Gastrocnemius medialis (tissue), 4 donors: ENCODE results near the gene DCDC1. TPM values are rescaled to one million over a fixed set of nuclear protein-coding genes. Genes with fewer than 3 reads are reported as not detected.

ENCODE experiments used
- ATAC-seq, 2 donors: fragments of 150-250 bp; one replicate each; pipeline ENCODE4 v1.9.1; 2016
- DNase-seq, 2 donors: peaks; one replicate each; pipeline ENCODE4 v3.0.0-alpha.2; 2019
- H3K27ac ChIP-seq, 4 donors: fragments of 200-600 bp; sonication (generic); 1 replicate in 1 of 4; 2 replicates in 3 of 4; pipeline ENCODE4 v1.5.1; 2016 to 2018; ENCODE audit warnings: mild to moderate bottlenecking in 2 of 4, moderate library complexity in 1 of 4
- H3K27me3 ChIP-seq, 3 donors: fragments of 200-600 bp; sonication (generic) in 2 of 3; 1 replicate in 1 of 3; 2 replicates in 2 of 3; pipeline versions ENCODE4 v1.5.1 to v1.6.0; 2016 to 2019; ENCODE audit warnings: mild to moderate bottlenecking in 1 of 3, moderate library complexity in 1 of 3
- H3K36me3 ChIP-seq, 2 donors: fragments of 200-600 bp; sonication (generic) in 1 of 2; one replicate each; pipeline ENCODE4 v1.5.1; 2017 to 2018
- H3K4me1 ChIP-seq, 2 donors: fragments of 200-600 bp; sonication (generic) in 1 of 2; one replicate each; pipeline ENCODE4 v1.5.1; 2016 to 2017; ENCODE audit warnings: mild to moderate bottlenecking in 2 of 2
- H3K4me3 ChIP-seq, 4 donors: fragments of 200-600 bp; sonication (generic) in 3 of 4; 1 replicate in 1 of 4; 2 replicates in 3 of 4; pipeline ENCODE4 v1.5.1; 2016 to 2019; ENCODE audit warnings: mild to moderate bottlenecking in 2 of 4
- H3K9me3 ChIP-seq, 3 donors: fragments of 200-600 bp; sonication (generic) in 2 of 3; 1 replicate in 1 of 3; 2 replicates in 2 of 3; pipeline ENCODE4 v1.5.1; 2016 to 2019
- POLR2A ChIP-seq, 2 donors: fragments of 450-650 bp; IDR thresholded peaks; one replicate each; pipeline ENCODE4 v1.6.1; 2017; ENCODE audit warnings: antibody characterized with exemption in 2 of 2, mild to moderate bottlenecking in 2 of 2, moderate library complexity in 2 of 2
- in situ Hi-C, 4 donors: fragments of 200-750 bp; cut with MboI; loops; one replicate each; pipeline versions ENCODE4 v1.15.0 to v1.8.0; 2017; ENCODE audit warnings: low sequenced_read_pairs in 4 of 4
- intact Hi-C: fragments of 100-400 bp; cut with DNase I; formaldehyde crosslinking; loops from one replicate; pipeline ENCODE4 v1.15.1; 2023; ENCODE audit warnings: low total_unique reads
- total RNA-seq, 4 donors: library from RNA; depleted of rRNA; stranded (reverse); fragments of >200 nt; gene quantifications; one replicate each; pipeline versions ENCODE4 v1.1.0 to v1.2.3, GENCODE V29; 2016
- TF ChIP-seq, protein P1 (sequence below), 5 experiments: fragments of 450-650 bp in 3 of 5; fragments of 200-600 bp in 2 of 5; sonication (generic) in 2 of 5; IDR thresholded peaks in 4 of 5; conservative IDR thresholded peaks in 1 of 5; 1 replicate in 4 of 5; 2 replicates in 1 of 5; pipeline ENCODE4 v1.5.1; 2016 to 2019; ENCODE audit warnings: antibody characterized with exemption in 5 of 5, mild to moderate bottlenecking in 3 of 5, moderate library complexity in 3 of 5

DCDC1 gene
- total RNA-seq, 4 donors from 2014 or later: not detected

DNA sequence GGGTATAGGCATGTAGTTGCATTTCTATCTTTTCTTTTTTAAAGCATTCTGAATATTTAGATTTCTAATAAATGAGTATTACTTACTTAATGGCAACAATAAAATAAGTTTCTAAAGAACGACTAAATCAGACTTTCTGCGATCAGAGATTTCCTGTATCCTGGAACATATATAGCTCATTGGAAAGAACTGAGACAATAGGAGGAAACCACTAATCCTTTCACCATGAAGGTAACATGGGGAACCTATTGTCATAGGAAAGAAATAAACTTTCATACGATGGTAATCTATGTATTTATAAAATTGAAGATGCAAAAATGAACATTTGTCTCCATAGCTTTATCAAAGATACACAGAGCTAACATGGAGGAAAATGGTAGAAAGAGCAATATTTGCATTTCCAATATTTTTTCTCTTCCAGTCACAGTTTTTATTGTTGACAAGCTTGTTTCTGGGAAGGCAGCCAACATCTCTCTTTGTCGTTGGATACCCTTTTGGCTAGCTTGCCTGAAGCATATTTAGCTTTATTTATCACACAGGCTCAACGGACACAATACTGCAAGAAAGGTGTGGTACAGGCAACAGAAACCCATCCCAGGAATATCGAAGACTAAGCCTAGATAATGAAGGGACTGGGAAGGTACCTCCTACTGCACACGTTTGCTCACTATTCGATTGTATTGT, 490.1 kb downstream of the DCDC1 start:
- in situ Hi-C loops: no loop called here
- H3K9me3 ChIP-seq: no peaks in the 10 kb centered on the region
- H3K4me3 ChIP-seq: no peak overlapping the region
- H3K36me3 ChIP-seq: no peaks in the 10 kb centered on the region
- no peak overlapping the region for H3K27ac ChIP-seq
- DNase-seq: no peak
- no peaks in the 10 kb centered on the region for H3K4me1 ChIP-seq
- TF ChIP-seq, protein P1, sequence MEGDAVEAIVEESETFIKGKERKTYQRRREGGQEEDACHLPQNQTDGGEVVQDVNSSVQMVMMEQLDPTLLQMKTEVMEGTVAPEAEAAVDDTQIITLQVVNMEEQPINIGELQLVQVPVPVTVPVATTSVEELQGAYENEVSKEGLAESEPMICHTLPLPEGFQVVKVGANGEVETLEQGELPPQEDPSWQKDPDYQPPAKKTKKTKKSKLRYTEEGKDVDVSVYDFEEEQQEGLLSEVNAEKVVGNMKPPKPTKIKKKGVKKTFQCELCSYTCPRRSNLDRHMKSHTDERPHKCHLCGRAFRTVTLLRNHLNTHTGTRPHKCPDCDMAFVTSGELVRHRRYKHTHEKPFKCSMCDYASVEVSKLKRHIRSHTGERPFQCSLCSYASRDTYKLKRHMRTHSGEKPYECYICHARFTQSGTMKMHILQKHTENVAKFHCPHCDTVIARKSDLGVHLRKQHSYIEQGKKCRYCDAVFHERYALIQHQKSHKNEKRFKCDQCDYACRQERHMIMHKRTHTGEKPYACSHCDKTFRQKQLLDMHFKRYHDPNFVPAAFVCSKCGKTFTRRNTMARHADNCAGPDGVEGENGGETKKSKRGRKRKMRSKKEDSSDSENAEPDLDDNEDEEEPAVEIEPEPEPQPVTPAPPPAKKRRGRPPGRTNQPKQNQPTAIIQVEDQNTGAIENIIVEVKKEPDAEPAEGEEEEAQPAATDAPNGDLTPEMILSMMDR (IDR thresholded peaks at IDR 0.05 in 4 of 5, conservative IDR thresholded peaks at IDR 0.05 in 1 of 5): no peak
- no peak for TF ChIP-seq POLR2A (IDR thresholded peaks at IDR 0.05)
- H3K27me3 ChIP-seq: no peaks in the 10 kb centered on the region
- ATAC-seq: no peak
- intact Hi-C loops: no loop called here

DNA sequence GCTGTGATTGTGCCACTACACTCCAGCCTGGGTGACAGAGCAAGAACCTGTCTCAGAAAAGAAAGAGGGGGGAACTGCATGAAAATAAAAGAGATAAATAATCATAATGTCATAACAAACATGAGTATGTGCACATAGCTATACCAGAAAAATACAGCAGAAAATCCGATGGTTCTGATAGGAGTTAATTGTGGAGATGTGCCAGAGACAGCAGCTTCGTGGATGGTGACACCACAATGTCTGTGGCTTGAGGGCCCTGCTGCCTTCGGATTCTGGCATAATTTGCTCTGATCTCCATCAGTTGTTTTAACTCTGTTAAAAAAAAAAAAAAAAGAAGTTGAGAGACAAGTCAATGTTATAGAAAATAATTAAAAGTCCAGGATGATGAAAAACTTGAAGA, 491.1 kb downstream of the DCDC1 start:
- in situ Hi-C loops: no loop called here
- Histone ChIP-seq H3K9me3 (no peaks in the 10 kb centered on the region), H3K4me3 (no peak overlapping the region), H3K27ac (no peak overlapping the region), H3K36me3 (no peaks in the 10 kb centered on the region), H3K27me3 (no peaks in the 10 kb centered on the region), H3K4me1 (no peaks in the 10 kb centered on the region)
- intact Hi-C loops: no loop called here
- no peak for TF ChIP-seq POLR2A (IDR thresholded peaks at IDR 0.05)
- TF ChIP-seq, protein P1 (IDR thresholded peaks at IDR 0.05 in 4 of 5, conservative IDR thresholded peaks at IDR 0.05 in 1 of 5): no peak
- DNase-seq: no peak
- no peak for ATAC-seq

DNA sequence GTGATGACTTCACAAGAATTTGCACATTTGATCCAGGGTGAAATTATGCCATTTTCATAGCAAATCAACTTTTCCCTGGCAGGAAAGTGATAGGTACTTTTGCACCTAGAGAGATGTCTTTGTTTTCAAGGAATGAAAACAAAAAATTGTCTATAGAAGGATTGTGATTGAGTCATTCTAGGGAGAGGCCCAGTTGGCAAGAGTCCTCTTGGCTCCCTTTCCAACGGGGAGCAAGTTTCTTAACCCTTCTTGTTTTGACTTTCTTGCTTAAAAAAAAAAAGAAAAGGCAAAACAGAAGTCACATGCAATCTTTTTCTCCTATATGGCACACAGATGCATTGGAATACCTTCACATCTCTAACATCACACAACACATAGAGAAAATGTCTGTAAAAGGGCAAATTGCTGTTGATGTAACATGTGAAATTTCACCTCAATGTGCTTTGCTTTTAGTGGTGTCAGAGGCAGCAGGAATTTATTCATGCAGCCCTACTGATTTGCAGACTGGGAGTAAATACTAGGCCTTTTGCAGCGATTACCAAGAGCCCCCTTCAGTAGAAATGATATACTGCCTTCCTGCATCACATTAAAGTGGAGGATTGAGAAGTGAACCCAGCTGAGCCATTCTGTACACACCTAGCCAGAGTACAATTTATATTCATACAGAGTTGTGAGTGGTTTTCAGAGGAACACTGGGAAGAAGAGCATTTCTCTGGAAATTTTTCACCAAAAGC, 492.7 kb downstream of the DCDC1 start:
- Histone ChIP-seq H3K27ac (no peak overlapping the region), H3K9me3 (no peaks in the 10 kb centered on the region), H3K36me3 (no peaks in the 10 kb centered on the region), H3K4me1 (no peaks in the 10 kb centered on the region), H3K4me3 (no peak overlapping the region), H3K27me3 (no peaks in the 10 kb centered on the region)
- TF ChIP-seq, protein P1 (IDR thresholded peaks at IDR 0.05 in 4 of 5, conservative IDR thresholded peaks at IDR 0.05 in 1 of 5): no peak
- TF ChIP-seq POLR2A (IDR thresholded peaks at IDR 0.05): no peak
- no peak for DNase-seq
- intact Hi-C loops (no loop called here), in situ Hi-C loops (no loop called here)
- no peak for ATAC-seq

DNA sequence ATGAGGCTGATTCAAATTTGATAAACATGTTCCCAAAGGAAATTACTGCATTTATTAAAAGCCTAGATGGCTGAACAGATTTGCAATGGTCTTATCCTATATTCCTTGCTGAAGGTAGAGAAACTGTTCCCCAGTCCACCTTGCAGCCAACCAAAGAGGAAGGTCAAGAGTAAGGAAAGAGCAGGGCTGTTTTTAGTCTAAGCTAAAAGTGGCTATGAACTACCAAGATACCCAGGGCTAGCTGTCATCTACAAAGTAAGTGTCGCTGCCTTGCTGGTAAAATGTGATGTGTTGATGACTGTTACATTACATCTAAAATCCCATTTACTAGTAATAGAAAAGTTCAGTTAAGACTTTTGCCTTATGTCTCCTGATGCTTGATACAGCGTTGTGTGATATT, 493.3 kb downstream of the DCDC1 start:
- Histone ChIP-seq H3K9me3 (no peaks in the 10 kb centered on the region), H3K27me3 (no peaks in the 10 kb centered on the region), H3K4me1 (no peaks in the 10 kb centered on the region), H3K27ac (no peak overlapping the region), H3K36me3 (no peaks in the 10 kb centered on the region), H3K4me3 (no peak overlapping the region)
- no peak for DNase-seq
- no peak for TF ChIP-seq POLR2A (IDR thresholded peaks at IDR 0.05)
- TF ChIP-seq, protein P1 (IDR thresholded peaks at IDR 0.05 in 4 of 5, conservative IDR thresholded peaks at IDR 0.05 in 1 of 5): no peak
- in situ Hi-C loops: no loop called here
- intact Hi-C loops: no loop called here
- no peak for ATAC-seq
